ENCODE data around the gene BHLHE40. TPM values are rescaled to one million over a fixed set of nuclear protein-coding genes. Genes with fewer than 3 reads are reported as not detected.

The BHLHE40 gene
- total RNA-seq, 1 donor from 2014 or later, result 26.8 TPM

DNA sequence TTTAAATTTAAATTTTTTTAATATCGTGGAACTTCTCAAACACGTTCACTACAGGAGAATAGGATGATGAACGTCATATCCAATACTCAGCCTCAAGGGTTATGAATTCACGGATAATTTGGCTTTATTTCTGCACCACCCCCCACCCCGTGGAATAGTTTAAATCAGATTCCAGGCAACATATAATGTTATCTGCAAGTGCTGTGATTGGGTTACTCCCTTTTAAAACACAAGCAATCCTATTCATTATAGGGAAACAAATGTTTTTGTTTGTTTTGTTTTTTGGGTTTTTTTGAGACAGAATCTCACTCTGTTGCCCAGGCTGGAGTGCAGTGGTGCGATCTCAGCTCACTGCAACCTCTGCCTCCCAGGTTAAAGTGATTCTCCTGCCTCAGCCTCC is 30.9 kb downstream of the BHLHE40 start:
- intact Hi-C loops (cut with micrococcal nuclease), result no loop called here
- DNase-seq (no peak), ATAC-seq (no peak)

DNA sequence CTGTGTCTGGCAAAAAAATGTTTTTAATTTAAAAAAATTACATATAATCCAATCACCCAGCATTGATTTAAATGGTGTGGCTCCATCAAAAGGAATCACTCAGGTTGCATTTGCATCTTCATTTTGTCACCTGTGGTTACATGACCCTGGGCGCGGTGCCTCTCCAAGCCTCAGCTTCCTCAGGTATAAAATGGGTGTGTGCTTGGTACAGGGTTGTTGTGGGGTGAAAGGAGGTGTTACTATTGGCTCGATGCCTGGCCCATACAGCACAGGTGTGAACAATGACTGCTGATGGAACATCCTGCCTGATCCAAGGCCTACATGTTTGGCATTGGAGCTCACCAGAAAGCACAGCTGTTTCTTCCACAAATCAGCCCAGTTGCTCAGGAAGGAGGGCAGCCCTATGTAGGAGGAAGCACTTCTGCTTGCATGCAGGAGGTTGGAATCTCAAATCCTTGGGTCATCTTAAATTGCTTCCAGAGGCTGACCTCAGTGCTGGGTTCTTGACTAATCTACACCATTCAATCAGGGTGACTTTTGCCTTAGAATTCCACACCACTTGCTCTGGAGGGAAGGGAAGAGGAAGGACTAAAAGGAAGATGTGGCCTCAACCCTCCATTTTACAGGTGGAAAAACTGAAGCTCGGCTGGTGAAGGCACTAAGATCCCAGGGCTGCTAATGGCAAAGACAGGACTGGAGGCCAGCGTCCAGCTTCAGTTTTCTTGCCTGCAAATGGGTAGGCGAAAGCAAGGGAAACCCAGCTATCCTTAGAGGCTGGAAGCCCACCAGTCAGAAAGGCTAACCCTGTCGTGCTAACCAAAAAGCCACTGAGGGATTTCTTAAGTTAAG is 31.7 kb downstream of the BHLHE40 start:
- DNase-seq (no peak), ATAC-seq (no peak)
- intact Hi-C loops (cut with micrococcal nuclease), result no loop called here

DNA sequence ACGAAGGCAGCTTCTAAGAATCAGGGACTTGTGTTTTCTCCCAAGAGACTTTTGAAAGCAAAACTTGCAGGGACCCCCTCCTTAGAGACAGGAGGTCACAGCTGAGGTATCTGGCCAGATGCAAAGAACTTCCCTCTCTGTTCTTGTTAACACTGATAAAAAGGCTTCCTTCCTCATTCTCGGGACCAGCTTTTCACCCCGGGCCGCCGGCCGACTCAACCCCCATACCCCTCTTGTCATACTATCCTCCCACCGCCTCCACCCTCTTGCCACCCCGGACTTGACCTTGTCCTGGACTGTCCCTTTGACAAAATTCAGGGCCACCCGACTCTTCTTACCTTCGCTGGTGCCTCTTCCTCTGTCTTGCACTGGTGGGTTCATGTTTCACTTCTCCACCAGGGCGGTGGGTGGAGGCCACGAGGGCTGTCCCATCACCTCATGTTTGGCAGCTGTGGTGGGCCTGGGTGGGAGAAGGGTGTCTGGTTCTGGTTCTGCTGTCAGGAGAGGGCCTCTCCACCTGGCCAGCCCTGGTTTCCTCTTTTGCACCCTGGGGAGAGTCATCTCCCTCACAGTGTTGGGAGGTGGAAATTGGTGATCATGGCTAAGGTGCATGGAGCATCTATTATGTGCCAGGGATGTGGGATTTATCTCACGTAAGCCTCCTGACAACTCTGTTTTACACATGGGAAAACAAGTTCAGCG is 32.5 kb downstream of the BHLHE40 start:
- intact Hi-C loops (cut with micrococcal nuclease), result no loop called here
- DNase-seq, result no peak
- no peak for ATAC-seq

DNA sequence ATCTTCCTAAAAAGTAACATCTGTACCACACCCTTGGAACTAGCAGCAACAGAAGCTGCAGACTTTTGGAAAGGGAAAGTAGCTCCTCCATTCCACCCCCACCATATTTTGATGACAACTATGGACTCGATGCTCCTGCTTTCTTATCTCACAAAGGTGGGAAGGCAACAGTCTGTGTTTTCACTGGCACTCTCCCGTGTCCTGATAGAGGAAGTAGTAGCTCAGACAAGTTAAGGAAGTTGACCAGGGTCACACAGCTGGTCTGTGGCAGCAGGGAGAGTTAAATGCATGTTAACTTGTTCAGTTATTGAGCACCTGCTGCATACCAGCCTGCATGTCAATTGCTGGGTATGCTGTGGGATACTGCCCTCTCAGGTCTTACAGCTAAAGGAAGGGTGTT is 33.1 kb downstream of the BHLHE40 start:
- intact Hi-C loops (cut with micrococcal nuclease), result no loop called here
- ATAC-seq (no peak), DNase-seq (no peak)

DNA sequence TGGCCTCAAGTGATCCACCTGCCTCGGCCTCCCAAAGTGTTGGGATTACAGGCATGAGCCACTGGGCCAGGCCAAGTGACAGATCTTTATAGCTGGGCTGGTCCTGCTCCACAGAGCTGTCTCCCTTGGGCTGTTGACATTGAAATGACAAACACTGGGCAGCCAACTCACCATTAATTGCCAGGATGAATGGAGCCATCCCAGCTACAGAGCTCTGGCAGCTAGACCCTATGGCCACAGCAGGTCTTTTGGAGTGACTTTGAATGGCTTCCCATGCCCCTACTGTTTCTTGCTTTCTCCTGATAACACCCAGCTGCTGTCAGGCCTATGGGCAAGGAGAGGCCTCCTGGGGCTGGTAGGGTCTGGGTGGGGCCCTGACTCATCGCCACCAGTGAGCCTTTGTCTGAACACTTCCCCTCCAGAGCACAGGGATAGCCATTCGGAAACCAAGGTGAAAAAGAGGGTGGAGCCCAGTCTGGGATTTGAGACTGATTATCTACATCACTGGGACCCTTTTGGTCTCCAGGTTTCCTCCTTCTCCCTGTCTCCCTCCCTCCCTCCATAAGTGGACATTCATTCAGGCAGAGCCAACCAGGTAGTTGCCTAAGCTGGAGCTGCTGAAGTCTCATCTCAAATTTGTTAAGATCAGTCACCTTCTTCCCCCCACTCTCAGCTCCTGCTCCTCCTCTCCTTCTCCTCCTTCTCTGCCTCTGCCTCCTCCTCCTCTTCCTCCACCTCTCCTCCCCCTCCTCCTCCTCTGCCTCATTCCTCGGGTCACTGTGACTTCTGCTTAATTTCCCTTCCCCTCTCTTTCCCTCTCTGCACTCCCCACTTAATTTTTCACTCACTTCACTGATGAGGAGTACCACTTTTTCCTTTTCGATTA is 34.0 kb downstream of the BHLHE40 start:
- intact Hi-C loops (cut with micrococcal nuclease), result no loop called here
- DNase-seq, result no peak
- peak; percentile 81 for ATAC-seq

DNA sequence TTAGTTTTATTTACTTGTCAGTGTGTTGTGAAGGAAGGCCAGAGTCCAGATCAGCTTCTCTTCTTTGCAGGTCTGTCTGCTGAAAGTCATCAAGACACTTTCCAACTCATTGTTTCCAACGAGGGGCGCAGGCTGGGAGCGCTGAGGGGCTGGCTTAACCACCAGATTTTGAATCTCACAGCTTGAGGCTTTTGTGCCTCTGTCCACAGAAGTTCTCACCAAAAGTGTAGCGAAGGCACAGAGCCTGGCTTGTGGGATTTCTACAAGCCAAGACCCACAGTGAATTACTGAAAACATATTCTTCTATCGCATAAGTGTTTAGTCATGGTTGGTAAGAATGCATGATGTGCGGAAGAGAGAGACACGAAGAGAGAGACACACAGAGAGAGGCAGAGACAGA is 35.2 kb downstream of the BHLHE40 start:
- ATAC-seq (no peak), DNase-seq (no peak)
- intact Hi-C loops (cut with micrococcal nuclease), result no loop called here

DNA sequence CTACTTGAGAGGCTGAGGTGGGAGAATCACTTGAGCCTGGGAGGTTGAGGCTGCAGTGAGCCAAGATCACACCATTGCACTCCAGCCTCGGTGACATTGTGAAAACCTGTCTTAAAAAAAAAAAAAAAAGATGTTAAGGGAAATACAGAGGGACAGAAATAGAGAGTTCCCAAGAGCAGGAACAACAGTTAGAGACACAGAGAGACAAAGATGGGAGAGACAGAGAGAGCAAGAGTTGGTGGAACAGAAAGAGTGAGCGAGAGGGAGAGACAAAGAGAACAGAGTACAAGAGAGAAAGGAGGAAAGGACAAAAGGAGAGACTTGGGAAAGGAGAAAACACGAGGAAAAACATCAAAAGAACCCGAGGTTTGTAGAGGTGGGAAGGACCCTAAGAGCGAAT is 35.8 kb downstream of the BHLHE40 start:
- no peak for DNase-seq
- intact Hi-C loops (cut with micrococcal nuclease), result loop anchor here (5.0 kb wide), 1 partner anchor 33 kb away; no protein-coding TSS in a partner anchor
- ATAC-seq, result no peak

DNA sequence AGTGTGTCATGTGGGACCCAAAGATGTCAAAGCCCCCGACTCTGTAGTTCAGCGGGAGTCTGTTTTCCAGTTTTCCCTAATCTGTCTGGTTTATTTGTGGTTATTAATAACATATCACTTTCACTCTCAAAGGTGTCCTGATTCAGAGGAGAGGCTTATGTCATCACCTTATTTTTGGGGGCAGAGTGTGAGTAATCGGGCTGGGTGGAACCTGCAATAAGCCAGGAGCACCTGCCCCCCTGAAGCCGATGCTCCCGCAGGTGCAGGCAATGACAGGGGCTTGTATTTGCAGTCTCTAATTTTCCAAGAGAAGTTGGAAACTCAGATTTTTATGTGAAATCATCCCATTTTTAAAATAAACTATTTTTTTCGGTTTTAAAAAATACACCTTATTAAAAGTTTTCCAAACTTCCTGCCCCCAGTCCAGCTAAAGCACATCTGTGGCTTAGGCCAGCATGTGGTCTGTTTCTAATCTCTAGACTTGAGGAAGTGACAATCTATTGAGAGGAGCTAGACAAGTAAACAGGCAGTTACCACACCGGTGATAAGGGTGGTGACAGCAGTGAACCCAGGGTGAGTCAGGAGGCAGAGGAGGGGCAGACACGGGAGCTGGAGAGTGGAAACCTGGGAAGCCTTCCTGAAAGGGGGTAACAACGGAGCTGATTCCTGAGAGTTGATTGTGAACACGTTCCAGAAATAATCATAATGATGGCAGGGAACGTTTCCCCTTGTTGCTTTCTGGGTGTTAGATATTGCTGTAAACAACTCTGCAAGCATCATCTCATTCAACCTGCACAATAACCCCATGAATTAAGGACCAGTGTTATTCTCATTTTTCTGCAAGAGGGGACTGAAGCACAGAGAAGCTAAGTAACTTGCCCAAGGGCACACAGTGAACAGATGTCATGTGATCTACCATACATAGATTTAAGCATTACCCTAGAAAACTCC is 37.2 kb downstream of the BHLHE40 start:
- intact Hi-C loops (cut with micrococcal nuclease), result loop anchor here (5.0 kb wide), 1 partner anchor 34 kb away; no protein-coding TSS in a partner anchor
- ATAC-seq (peak; percentile 66), DNase-seq (no peak)

DNA sequence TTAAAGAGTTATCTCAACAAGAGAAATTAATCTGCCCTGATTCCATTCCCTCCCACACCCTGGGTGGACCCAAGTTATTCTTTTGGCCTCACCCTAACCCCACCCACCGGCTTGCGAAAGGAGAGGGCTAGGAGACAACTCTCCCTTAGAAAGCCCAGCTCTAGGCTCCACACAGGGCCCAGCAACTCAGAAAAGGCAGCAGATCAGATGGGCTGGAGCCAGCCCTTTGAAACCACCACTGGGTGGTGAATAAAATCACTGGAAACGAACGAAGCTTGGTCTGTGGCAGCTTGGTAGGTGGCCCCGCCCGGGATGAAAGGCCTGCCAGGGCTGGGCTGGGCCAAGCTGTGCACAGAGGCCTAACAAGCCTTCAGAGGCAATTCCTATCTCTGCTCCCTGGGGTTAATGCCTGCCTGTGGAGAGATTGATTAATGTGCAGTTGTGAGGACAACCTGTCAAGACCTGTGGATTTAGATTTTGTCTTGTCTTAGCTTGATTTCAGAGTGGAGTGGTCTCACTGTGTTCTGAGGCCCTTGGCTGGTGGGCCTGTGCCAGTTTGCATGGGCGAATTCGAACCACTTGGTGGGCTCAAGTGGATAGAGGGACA is 38.8 kb downstream of the BHLHE40 start:
- peak; percentile 69 for DNase-seq
- intact Hi-C loops (cut with micrococcal nuclease), result loop anchor here (5.0 kb wide), 1 partner anchor 36 kb away; no protein-coding TSS in a partner anchor
- peak; percentile 78 for ATAC-seq

DNA sequence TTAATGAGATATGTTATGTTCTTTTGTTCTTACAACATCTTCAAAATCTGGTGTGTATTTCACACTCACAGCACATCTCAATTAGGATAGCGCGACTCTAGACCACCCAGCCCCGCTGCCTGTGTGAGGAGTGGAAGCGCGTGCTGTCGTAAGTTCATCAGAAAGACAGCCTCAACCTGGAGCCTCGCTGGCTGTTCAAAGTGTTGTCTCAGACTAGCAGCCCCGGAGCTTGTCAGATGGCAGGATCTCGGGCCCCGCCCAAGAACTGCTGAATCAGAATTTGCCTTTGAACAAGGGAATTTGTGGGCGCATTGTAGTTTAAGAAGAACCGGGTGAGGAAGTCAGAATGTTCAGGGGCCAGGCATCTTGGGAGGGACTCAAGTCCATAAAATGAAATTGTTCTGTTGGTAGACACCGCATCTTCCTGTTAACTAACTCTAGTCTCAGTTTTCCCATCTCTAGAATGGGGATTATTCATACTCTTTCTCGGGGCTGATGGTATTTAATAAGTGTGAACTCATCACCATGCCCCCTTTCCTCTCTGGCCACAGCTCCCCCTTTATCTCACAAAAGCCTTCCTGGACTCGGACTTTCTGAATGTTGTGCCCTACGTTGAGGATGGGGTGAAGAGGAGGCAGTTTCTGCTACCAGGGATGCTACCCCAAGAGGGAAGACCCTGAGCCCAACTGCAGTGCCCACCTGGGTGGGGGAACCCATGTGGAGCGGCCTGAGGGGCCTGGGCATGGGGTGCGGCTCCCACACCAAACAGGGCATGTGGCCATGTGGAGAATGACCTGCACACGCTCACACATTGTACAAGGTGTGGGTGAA is 40.4 kb downstream of the BHLHE40 start:
- DNase-seq, result no peak
- no peak for ATAC-seq
- intact Hi-C loops (cut with micrococcal nuclease), result loop anchor here (5.0 kb wide), 1 partner anchor 37 kb away; no protein-coding TSS in a partner anchor

DNA sequence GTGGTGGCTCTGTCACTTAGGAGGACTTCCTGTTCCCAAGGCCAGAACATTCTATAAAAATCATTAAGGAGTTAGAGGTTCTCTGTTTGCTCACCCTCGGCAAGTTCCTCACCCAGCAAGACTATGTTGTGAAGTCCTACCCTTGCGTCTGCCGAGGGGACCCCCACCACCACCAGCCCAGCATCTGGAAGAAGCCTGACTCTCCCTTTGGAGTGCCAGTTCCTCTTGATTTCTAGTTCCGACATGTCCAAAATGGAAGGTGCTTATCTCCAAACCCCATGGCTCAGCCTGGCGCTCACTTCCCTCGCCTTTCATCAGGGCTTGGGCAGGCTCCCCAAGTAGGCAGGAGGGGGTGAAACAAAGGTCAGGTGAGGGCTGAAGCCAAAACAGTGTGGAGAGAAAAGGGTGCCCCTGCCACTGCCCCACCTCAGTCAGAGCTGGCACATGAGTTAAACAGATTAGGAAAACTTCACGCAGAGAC is 41.0 kb downstream of the BHLHE40 start:
- ATAC-seq (no peak), DNase-seq (no peak)
- intact Hi-C loops (cut with micrococcal nuclease), result no loop called here

DNA sequence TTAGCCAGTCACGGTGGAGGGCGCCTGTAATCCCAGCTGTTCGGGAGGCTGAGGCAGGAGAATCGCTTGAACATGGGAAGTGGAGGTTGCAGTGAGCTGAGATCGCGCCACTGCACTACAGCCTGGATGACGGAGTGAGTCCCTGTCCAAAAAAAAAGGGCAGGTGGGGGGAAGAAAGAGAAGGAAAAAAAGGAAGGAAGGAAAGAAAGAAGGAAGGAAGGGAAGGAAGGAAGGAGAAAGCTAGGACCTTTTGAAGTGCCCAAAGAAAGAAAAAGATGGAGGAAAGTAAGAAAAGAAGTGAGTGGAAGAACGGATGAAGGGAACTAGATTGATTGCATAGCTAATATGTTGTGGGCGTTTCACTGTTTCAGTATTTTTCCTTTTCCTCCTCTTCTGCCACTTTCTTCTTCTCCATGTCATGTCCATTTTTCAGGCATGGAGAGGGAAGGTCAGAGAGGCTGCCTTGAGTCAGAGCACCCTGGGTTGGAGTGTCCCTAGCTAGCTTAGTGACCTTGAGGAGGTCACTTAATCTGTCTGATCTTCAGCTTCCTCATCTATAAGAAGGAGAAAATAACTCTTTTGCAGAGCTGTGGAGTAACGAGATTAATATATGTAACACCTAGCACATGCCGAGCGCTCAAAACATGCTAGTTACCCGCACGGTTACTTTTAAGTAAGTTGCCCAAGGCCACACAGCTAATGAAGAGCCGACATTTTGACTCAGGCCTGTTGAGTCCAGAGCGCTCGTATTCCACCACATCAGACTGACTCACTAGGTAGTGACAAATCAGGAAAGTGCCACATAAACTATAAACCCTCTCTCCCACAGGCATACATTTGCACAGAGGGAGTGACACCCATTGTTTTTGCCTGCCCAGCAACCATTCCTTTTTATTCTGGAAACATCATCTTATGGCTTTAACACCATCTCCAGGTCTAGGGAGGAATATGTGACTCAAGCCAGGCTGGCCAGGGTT is 42.2 kb downstream of the BHLHE40 start:
- intact Hi-C loops (cut with micrococcal nuclease), result no loop called here
- DNase-seq (no peak), ATAC-seq (no peak)

DNA sequence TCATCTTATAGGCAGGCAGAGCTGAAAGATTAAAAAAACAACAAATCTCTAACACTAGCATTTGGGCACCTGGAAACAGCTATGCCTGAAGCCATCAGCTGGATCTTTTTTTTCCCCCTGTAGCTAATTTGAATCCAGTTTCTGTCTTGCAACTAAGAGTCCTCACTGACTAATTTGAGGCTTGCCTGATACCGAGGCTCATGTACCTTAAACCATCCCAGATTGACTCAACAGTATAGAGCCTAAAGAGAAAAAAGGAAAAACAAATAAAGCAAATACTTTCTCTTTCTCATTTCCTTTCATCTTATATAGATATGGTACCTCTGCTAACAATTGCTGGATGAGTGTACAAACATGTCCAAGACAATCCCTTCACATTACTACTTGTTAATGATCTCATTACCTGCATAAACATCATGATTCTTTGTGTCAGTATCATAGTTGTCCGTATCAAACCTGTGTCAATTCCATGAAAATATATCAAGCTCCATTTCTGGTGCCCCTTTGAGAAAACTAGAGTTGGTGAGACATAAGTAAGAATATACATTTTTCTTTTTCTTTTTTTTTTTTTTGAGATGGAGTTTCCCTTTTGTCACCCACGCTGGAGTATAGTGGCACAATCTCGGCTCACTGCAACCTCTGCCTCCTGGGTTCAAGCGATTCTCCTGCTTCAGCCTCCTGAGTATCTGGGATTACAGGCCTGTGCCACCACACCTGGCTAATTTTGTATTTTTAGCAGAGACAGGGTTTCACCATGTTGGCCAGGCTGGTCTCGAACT is 43.1 kb downstream of the BHLHE40 start:
- intact Hi-C loops (cut with micrococcal nuclease), result no loop called here
- DNase-seq (no peak), ATAC-seq (no peak)

DNA sequence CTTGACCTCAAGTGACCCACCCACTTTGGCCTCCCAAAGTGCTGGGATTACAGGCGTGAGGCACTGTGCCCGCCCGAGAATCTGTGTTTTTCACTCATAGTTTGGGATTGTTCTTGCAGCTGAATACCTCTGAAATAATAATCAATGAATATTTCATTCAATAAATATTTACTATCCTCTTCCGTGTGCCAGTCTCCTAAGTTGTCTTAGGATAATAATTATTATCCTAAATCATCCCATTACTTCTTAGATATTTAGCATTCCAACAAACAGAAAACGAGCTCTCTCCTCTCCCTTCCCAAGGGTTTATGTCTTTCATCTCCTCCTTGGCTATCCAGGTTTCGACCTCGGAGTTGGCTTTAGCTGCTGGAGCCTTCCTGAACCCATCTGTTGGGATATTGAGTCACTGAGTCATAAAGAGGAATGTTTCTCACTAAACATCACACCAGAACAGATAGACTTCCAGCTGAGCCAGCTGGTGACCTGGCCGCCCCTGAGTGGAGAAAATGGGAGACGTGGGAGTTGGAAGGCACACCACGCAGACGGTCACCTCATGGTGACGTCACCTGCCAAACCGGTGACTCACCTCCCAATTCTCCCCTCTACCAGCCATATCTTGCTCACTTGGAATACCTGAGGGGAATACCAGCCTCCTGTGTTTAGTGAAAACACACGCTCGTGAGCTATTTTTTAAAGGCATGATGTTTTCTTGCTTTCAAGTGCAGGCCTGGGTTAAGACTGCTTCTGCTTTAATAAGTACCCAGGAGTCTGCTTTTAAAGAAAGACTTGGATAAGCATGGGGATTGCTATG is 43.9 kb downstream of the BHLHE40 start:
- DNase-seq, result peak; percentile 58
- peak; percentile 24 for ATAC-seq

More for the DNA sequence above, 43.9 kb downstream of the BHLHE40 start:
- intact Hi-C loops (cut with micrococcal nuclease), result no loop called here

Data from left ventricle myocardium superior (tissue), 1 donor.